ENCODE data around the gene PSAPL1.

- TF ChIP-seq CTCF (IDR thresholded peaks at IDR 0.05; ENCODE audit: low read depth, low read length, poor library complexity, severe bottlenecking) (no peak), EZH2phosphoT487 (IDR thresholded peaks at IDR 0.05; ENCODE audit: borderline replicate concordance, low read length) (no peak)
These were observed 34.3 kb upstream of the PSAPL1 start for GRCh38 chr4:7469023-7469422.
